SH-SY5Y (cell line): ENCODE measurements around the gene DDX50.

ENCODE experiments used
- GATA2 ChIP-seq: IDR thresholded peaks from 2 replicates; pipeline ENCODE4 v1.6.1; 2011; ENCODE audit warnings: mild to moderate bottlenecking, low read depth, low read length
- GATA3 ChIP-seq: IDR thresholded peaks from 2 replicates; pipeline ENCODE4 v1.6.1; 2011; ENCODE audit warnings: low read depth, mild to moderate bottlenecking, low read length, moderate library complexity

- no peak for TF ChIP-seq GATA2
- TF ChIP-seq GATA3, result no peak
Measured at GRCh38 chr10:68955355-68955831, 54.3 kb downstream of the DDX50 start.
